Measurements from ENCODE around the gene AIFM3.

- no peak for TF ChIP-seq POLR2A (IDR thresholded peaks at IDR 0.05)
- no peak for TF ChIP-seq CTCF (IDR thresholded peaks at IDR 0.05)
Observed at GRCh38 chr22:21018314-21018713, 51.3 kb downstream of the AIFM3 start.
